Activated effector memory CD4-positive, alpha-beta T cell treated with Interleukin-2 at 50 U/mL for 16 hours (primary cell): ENCODE results near the gene SRRM1.
A peak's percentile ranks its signal among the peaks of the same experiment; 100 is the strongest.
"Not testable (repeated sequence)": the region's sequence is repeated elsewhere in the genome, so short reads cannot be mapped to it uniquely, and the experiment has no call there.

Experiments
- DNase-seq: peaks from one replicate; pipeline ENCODE4 v3.0.0-alpha.2; 2020

SRRM1 gene

GRCh38 chr1:24643363-24644099, 429 bp downstream of the SRRM1 start:
- no peak for DNase-seq

GRCh38 chr1:24644100-24644384, 940 bp downstream of the SRRM1 start:
- peak; percentile 6 for DNase-seq

- no peak for DNase-seq
Observed at GRCh38 chr1:24648919-24649318, 5.8 kb downstream of the SRRM1 start.

DNA sequence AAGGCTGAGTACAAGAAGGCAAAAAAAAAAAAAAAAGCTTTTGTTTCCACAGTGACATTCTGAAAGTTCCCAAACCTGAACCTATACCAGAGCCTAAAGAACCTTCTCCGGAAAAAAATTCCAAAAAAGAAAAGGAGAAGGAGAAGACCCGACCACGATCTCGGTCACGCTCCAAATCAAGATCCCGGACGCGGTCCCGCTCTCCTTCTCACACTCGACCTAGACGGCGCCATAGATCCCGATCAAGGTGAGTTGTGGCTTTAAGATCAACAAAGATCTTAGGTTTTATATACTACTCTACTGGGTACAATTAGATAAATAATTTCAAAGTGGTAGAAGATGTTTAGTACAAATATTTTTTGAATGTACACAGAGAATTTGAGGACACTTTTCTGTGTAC, 9.3 kb downstream of the SRRM1 start:
- no peak for DNase-seq

DNA sequence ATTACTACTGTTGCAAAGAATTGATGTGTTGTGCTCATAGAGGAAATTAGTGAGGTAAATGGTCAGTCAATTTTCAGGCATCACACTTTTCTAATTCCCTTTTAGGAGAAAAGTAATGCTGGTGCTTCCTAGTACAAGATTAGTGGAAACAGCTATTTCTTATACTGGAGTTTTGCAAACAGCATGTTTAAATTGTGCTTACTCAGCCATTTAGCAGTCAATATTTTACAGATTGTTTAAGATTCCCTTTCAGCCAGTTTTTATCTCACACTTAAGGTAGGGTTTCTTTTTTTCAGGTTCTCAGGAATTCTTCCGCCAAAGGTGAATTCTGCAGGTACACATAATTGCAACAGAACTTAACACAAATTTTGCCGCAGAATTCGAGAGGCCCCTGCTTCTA, 10.9 kb downstream of the SRRM1 start:
- DNase-seq = no peak

- no peak for DNase-seq
Observed at GRCh38 chr1:24656046-24656445, 12.9 kb downstream of the SRRM1 start.

DNA sequence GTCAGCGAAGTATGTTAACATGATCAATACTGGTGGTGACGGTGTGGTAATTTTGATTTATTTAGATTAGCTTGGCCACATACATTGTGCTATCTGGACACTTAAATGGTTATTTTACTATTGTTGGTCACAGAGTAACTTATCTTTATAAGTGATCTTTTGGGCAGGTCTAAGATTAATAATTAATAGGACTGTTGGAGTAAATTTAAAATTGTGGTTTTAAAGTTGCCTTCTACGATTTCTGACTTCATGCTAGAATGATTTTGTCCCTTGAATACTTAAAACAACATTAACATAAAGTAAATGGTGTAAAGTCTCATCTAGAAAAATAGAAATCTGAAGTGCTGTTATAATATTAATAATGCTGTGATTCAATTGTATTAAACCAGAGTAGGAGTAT, 14.7 kb downstream of the SRRM1 start:
- no peak for DNase-seq

GRCh38 chr1:24659166-24659904, 16.2 kb downstream of the SRRM1 start:
- no peak for DNase-seq

- DNase-seq = no peak
Observed at GRCh38 chr1:24659993-24660665, 17.0 kb downstream of the SRRM1 start.

DNA sequence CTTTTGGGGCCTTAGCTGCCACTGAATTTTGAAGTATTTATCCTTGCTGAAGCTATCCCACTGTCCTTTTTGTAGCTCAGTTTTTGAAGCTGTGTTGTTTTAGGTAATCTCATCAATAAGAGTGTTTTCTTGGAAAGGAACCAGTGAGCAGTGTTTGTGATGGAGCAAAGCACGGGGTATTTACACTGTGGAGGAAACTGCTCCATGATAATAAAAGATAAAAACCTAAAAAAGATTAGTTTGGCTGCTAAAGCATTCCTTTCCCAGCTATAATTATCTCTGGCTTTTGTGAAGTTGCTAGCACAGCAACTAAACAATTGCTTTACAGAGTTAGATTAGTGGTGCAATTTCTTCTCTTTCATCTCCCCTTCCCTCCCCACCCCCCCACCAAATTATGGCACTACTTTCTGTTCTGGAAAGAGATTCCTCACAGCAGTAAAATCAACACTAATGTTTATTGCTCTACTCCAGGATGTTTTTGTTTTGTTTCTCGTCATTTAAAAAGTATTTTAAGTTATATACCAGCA, 21.5 kb downstream of the SRRM1 start:
- no peak for DNase-seq

DNA sequence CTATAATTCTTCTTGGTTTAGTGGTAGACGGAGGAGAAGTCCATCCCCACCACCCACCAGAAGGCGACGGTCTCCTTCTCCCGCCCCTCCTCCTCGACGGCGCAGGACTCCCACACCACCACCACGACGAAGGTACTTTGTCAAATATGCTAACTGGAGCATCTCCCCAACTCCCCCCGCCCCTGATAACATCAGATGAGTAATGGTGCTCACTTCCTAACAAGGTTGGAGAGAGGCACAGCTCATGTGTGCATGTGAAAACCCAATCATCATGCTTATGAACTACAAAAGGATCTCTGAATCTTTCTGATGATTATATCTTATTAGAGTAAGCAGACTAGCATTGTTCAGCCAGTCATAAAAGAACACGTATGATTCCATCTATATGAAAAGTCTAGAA, 23.7 kb downstream of the SRRM1 start:
- no peak for DNase-seq

GRCh38 chr1:24671372-24671771, 28.3 kb downstream of the SRRM1 start:
- not testable (repeated sequence) for DNase-seq

GRCh38 chr1:24672686-24673085, 29.6 kb downstream of the SRRM1 start:
- DNase-seq = not testable (repeated sequence)

- no peak for DNase-seq
Observed at GRCh38 chr1:24673341-24673740, 30.2 kb downstream of the SRRM1 start.

GRCh38 chr1:24678421-24678820, 35.3 kb downstream of the SRRM1 start:
- not testable (repeated sequence) for DNase-seq

DNA sequence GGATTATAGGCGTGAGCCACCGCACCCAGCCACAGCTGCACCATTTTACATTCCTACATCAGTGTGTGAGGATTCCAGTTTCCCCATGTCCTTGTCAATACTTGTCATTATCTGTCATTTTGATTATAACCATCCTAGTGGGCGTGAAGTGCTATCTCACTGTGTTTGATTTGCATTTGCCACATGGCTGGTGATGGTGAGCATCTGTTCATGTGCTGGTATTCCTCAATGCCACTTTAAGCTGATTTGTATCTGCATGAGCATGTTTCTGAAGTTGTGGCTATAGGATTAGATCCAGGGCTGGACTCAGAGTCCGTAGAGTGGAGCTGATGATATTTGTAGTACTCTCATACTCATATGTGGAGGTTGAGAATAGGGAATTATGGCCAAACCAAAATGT, 36.6 kb downstream of the SRRM1 start:
- DNase-seq = no peak

DNA sequence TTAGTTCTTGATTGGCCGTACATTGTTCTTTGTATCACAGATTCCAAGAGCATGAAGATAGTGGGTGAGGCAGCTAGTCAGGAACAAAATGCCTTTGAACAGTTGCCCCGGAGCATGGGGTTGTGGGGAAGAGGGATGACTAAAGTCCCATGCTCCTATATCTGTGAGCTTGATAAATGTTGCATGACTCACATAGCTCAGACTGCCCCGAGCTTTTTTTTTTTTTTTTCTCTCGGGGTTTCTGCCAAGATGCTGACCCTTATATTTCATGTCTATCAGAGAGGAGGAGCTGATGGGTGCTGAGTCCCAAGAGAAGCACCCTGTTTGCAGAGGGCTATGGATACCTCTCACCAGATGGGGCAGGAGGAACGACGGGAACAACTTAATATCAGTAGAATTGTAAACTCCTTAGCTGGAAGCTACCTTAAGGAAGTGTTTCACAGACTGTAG, 40.6 kb downstream of the SRRM1 start:
- DNase-seq = no peak

GRCh38 chr1:24688033-24688432, 44.9 kb downstream of the SRRM1 start:
- DNase-seq = no peak

GRCh38 chr1:24688621-24689195, 45.6 kb downstream of the SRRM1 start:
- DNase-seq = peak; percentile 31

DNA sequence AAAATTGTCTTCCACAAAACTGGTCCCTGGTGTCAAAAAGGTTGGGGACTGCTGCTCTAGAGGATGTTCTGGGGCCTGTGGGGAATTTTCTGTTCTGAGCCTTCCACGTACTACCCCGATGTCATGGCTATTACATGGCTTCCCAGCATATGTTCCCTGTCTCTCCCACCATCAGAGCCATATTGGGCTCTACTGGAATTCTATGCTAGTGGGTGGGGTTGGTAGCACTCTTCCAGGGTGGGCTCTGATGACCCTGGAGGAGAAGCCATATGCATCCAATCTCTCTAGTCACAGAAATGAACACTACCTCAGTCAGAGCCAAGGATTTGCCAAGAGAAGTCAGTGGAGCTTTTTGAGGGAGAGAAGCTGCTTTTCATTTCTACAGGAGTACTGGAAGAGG, 47.9 kb downstream of the SRRM1 start:
- no peak for DNase-seq

GRCh38 chr1:24692351-24692980, 49.4 kb downstream of the SRRM1 start:
- DNase-seq = no peak

- DNase-seq = no peak
Observed at GRCh38 chr1:24693827-24694379, 50.8 kb downstream of the SRRM1 start.

DNA sequence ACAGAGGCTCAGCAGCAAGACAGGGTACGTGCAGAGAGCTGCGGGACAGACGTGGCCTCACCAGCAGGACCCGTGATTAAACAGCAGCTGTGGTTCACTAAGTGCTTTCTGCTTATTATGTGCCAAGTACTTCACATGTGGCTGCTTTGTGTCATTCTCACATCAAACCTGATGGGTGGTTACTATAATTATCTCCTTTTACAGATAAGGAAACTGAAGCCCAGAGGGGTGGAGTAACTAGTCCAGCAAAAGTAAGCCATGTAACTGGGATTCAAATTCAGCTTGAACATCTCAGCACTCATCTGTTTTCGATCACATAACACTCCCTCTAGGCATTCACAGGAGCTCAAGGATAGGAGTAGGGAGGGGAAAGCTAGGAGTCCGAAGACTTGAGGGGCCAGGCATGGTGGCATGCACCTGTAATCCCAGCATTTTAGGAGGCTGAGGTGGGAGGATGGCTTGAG, 51.3 kb downstream of the SRRM1 start:
- DNase-seq = no peak
